Hepatocyte (in vitro differentiated cells): ENCODE measurements around the gene DNAJC15.

Experiments used
- CTCF ChIP-seq: fragments of 200-600 bp; sonication (generic); IDR thresholded peaks from 2 replicates; pipeline ENCODE4 v1.5.1; 2016; ENCODE audit warnings: antibody characterized with exemption, mild to moderate bottlenecking; ENCODE audit not compliant: poor library complexity
- EZH2phosphoT487 ChIP-seq: fragments of 200-600 bp; sonication (generic); IDR thresholded peaks from one replicate; pipeline ENCODE4 v1.6.1; 2018; ENCODE audit warnings: antibody characterized with exemption, mild to moderate bottlenecking, low read depth, moderate library complexity; ENCODE audit not compliant: unreplicated experiment, severe bottlenecking

- TF ChIP-seq CTCF (no peak), EZH2phosphoT487 (no peak)
Observed at GRCh38 chr13:43003729-43004128, 19.7 kb upstream of the DNAJC15 start.
